Activated naive CD4-positive, alpha-beta T cell treated with anti-CD3 and anti-CD28 coated beads for 36 hours (primary cell): ENCODE data around the gene PKN3. TPM values are rescaled to one million over a fixed set of nuclear protein-coding genes. Genes with fewer than 3 reads are reported as not detected.
"Not testable (repeated sequence)": the region's sequence is repeated elsewhere in the genome, so short reads cannot be mapped to it uniquely, and the experiment has no call there.

Experiments used
- CTCF ChIA-PET: fragments of 350-600 bp; sonication (Branson Sonifier 250); formaldehyde crosslinking; loops from one replicate; lab custom pipeline; 2021; ENCODE audit warnings: antibody characterized with exemption; lab: Charles Lee
- DNase-seq: peaks from one replicate; pipeline ENCODE4 v3.0.0-alpha.2; 2020
- H3K27ac Mint-ChIP-seq: one replicate; pipeline ENCODE4 v1.8.0; 2021; ENCODE audit warnings: mild to moderate bottlenecking, mixed read lengths
- H3K27me3 Mint-ChIP-seq: one replicate; pipeline ENCODE4 v1.8.0; 2021; ENCODE audit warnings: low read depth, mixed read lengths
- H3K36me3 Mint-ChIP-seq: one replicate; pipeline ENCODE4 v1.8.0; 2021; ENCODE audit warnings: low read depth, mixed read lengths
- H3K4me1 Mint-ChIP-seq: one replicate; pipeline ENCODE4 v1.8.0; 2021; ENCODE audit warnings: low read depth, mixed read lengths
- H3K4me3 Mint-ChIP-seq: one replicate; pipeline ENCODE4 v1.8.0; 2021; ENCODE audit warnings: mild to moderate bottlenecking, moderate library complexity, mixed read lengths
- H3K9me3 Mint-ChIP-seq: one replicate; pipeline ENCODE4 v1.8.0; 2021; ENCODE audit warnings: mixed read lengths
- intact Hi-C: fragments of 100-400 bp; cut with micrococcal nuclease; formaldehyde crosslinking; loops from one replicate; pipeline ENCODE4 v1.15.1; 2023
- total RNA-seq, 2 experiments: library from RNA; stranded (reverse); gene quantifications; one replicate each; pipeline ENCODE4 v1.2.3, GENCODE V29; 2021

PKN3 gene
- total RNA-seq, 2 experiments from 2014 or later, result 6.3 to 7.3 TPM

- intact Hi-C loops, result loop anchor here (1.0 to 2.0 kb wide), 3 partner anchors 28 to 227 kb away; partner anchors contain the start of genes DYNC2I2, ODF2 and ZDHHC12
- no peaks in the 10 kb centered on the region for H3K9me3 Mint-ChIP-seq
- CTCF ChIA-PET, result interaction anchor here (1.0 to 1.2 kb wide), 4 partner anchors 8 to 245 kb away, joined by 3 to 6 read pairs (median 5); partner anchors contain the start of gene PKN3
- no peaks in the 10 kb centered on the region for H3K27me3 Mint-ChIP-seq
- peaks cover 50% of the 10 kb centered on the region for H3K4me1 Mint-ChIP-seq
- peak overlapping the region; percentile 97 for H3K4me3 Mint-ChIP-seq
- H3K36me3 Mint-ChIP-seq, result peaks cover 6% of the 10 kb centered on the region
- H3K27ac Mint-ChIP-seq, result peak overlapping the region; percentile 96
- DNase-seq, result no peak
Observed at GRCh38 chr9:128684065-128684324, 18.3 kb upstream of the PKN3 start.

DNA sequence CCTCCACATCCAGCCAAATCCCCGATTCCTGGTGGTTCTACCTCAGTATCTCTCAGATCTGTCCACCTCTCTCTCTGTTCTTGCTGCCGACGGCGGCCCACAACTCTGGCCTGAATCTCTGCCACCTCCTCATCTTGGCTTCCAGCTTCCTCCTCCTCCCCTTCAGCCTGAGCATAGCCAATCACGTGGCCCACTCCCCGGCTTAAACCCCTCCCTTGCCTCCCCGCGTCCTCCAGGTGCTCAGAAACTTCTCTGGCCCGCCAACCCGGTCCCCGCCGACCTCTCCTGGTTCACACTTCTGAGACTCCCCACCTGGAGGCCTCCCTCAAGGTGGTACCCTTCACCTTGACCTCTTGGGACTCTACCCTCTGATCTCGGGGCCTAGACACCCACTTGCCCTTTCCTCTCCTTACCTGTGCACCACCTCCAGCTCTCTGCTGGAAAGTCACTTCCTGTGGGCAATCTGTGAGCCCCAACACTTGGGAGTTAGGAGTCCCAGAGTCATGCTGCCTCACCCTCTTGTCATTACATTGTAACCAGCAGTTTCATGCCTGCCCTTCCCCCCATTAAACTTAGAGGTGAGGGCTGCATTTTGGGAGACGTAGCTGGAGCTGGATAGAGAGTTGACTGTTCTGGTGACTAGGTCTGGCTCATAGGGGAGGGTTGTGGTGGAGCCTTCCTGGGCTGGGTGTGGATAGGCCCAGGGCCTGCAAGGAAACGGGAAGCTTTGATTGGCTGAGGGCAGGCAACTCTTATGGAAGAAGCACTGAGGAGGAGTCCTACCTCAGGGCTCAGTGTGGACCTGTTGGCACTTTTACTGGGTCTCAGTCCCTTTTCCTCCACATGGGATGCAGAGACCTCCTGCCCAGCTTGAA, 17.7 kb upstream of the PKN3 start:
- intact Hi-C loops, result loop anchor here (1.0 to 5.0 kb wide), 4 partner anchors 28 to 343 kb away; partner anchors contain the start of genes DYNC2I2, ODF2, SH3GLB2 and ZDHHC12
- Mint-ChIP-seq H3K36me3 (peaks cover 6% of the 10 kb centered on the region), H3K27me3 (no peaks in the 10 kb centered on the region), H3K4me1 (peaks cover 48% of the 10 kb centered on the region), H3K4me3 (peak overlapping the region; percentile 97), H3K9me3 (no peaks in the 10 kb centered on the region), H3K27ac (peak overlapping the region; percentile 96)
- CTCF ChIA-PET, result interaction anchor here (1.0 to 1.2 kb wide), 4 partner anchors 9 to 245 kb away, joined by 3 to 6 read pairs (median 5); partner anchors contain the start of gene PKN3
- peak; percentile 88 for DNase-seq

DNA sequence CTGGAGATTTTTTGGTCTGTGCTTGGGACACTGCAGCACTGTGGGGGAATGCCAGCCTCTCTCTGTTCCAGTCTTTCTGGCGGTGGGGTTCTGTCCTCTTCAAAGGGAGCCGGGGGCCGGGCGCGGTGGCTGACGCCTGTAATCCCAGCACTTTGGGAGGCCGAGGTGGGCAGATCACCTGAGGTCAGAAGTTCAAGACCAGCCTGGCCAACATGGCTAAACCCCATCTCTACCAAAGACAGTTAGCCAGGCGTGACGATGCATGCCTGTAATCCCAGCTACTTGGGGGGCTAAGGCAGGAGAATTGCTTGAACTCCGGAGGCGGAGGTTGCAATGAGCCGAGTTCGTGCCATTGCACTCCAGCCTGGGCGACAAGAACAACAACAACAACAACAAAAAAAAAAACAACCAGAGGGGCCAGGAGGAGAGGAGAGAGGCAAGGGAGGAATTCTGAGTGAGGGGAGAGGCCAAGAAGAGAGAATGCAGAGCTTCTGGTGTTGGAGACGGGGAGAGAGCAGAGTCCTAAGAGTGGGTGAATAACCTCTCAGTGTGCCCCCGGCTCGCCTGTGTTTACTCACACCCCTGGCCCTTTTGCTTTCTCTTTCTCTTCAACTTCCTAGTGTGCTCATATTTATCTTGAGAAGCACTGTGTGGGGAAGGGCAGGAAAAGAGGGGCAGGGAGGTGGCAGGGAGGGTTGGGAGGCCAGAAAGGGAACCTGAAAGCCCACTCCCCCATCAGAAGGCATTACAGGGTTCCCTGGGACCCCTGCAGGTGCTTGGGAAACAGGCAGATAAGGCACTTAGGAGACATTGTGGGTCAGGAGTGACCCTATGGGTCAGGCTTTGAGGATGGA, 16.4 kb upstream of the PKN3 start:
- Mint-ChIP-seq H3K4me3 (peak overlapping the region; percentile 97), H3K27ac (peak overlapping the region; percentile 96), H3K27me3 (no peaks in the 10 kb centered on the region), H3K36me3 (peaks cover 12% of the 10 kb centered on the region), H3K9me3 (no peaks in the 10 kb centered on the region), H3K4me1 (peaks cover 48% of the 10 kb centered on the region)
- intact Hi-C loops, result loop anchor here (2.0 to 5.0 kb wide), 2 partner anchors 229 to 341 kb away; partner anchors contain the start of genes ODF2 and SH3GLB2
- peak; percentile 70 for DNase-seq
- CTCF ChIA-PET, result interaction anchor here (0.6 to 1.6 kb wide), 4 partner anchors 11 to 155 kb away, joined by 3 to 8 read pairs (median 4); no protein-coding TSS in a partner anchor

- H3K27me3 Mint-ChIP-seq, result no peaks in the 10 kb centered on the region
- H3K4me3 Mint-ChIP-seq, result peak overlapping the region; percentile 15
- DNase-seq, result no peak
- H3K4me1 Mint-ChIP-seq, result peaks cover 60% of the 10 kb centered on the region
- peak overlapping the region; percentile 96 for H3K27ac Mint-ChIP-seq
- H3K36me3 Mint-ChIP-seq, result peaks cover 24% of the 10 kb centered on the region
- H3K9me3 Mint-ChIP-seq, result no peaks in the 10 kb centered on the region
- CTCF ChIA-PET, result no interaction called here
- intact Hi-C loops, result loop anchor here (5.0 kb wide), 1 partner anchor 340 kb away; the partner anchor contains the start of gene SH3GLB2
Observed at GRCh38 chr9:128687453-128687852, 14.8 kb upstream of the PKN3 start.

DNA sequence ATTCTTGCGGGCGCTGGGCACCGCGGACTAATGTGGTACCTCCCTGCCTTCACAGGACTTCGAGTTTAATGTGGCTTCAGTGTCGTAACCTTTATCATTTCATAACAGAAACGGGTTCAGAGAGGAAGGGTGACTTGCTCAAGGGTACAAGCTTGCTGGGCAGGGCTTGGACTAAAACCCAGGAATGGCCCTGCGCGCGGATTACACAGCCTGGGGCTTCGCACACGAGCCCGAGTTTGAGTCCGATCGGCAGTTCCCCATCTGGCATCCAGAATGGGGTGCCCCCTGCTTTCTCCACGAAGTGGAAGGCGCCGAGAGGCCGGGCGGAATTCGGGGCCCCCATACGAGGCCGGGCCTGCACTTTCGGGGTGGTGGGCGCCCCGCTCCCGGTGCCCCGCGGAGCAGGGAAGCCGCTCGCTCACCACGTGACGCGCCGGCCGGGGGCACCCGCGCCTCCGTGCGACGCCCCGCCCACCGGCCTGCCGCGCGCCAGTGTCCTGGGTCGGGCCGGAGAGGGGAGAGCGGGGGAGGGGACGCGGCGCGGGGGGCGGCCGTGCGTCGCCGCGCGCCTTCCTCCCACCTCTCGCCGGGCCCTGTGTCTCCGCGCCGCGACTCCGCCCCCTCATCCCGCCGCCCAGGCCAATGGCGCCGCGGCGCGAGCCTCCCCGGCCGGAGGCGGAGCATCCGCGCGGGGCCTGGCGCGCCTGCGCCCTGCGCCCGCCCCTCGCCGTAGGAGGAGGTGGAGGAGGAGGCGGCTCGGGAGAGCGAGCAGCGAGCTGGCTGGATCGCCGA, 13.6 kb upstream of the PKN3 start, which contains the start of gene SET:
Gene SET (plus strand): TSS at position 722 of the 792 bp plus-strand sequence. CDS start 361 bp downstream, outside the sequence.
- intact Hi-C loops, result loop anchor here (1.0 to 5.0 kb wide), 8 partner anchors 32 to 918 kb away; partner anchors contain the start of genes DOLK, DYNC2I2, LRRC8A and NUP188
- Mint-ChIP-seq H3K27ac (peak within 1 kb of the TSS; percentile 91), H3K4me3 (peak within 1 kb of the TSS; percentile 78), H3K27me3 (no peaks in the 10 kb centered on the region), H3K36me3 (peaks cover 34% of the 10 kb centered on the region), H3K9me3 (no peaks in the 10 kb centered on the region), H3K4me1 (peaks cover 61% of the 10 kb centered on the region)
- CTCF ChIA-PET, result interaction anchor here (0.5 kb wide), 1 partner anchor 1458 kb away, joined by 3 read pairs; no protein-coding TSS in a partner anchor
- DNase-seq, result peak; percentile 91

DNA sequence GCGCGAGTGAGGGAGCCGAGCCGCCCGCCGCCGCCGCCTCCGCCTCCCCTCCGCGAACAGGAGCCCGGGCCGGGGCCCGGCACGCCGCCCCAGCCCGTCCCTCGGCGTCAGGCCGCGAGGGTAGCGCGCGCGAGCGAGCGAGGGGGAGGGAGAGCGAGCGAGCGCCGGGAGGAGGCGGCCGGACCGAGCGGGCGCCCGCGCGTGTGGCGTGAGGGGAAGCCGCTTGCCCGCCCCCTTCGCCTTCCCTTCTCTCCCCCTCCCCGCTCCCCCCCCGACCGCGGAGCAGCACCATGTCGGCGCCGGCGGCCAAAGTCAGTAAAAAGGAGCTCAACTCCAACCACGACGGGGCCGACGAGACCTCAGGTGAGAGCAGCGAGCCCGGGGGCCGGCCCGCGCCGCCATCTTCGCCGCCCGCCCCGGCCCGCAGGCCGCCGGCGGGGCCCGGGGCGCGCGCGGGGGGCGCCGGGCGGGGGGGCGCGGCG, 13.0 kb upstream of the PKN3 start:
- DNase-seq, result peak; percentile 44
- Mint-ChIP-seq H3K4me3 (peak overlapping the region; percentile 66), H3K4me1 (peaks cover 61% of the 10 kb centered on the region), H3K27ac (peak overlapping the region; percentile 63), H3K27me3 (no peaks in the 10 kb centered on the region), H3K36me3 (peaks cover 32% of the 10 kb centered on the region), H3K9me3 (no peaks in the 10 kb centered on the region)
- CTCF ChIA-PET, result interaction anchor here (0.5 kb wide), 1 partner anchor 1459 kb away, joined by 3 read pairs; no protein-coding TSS in a partner anchor
- intact Hi-C loops, result loop anchor here (1.0 to 5.0 kb wide), 7 partner anchors 33 to 919 kb away; partner anchors contain the start of genes DOLK, DYNC2I2, LRRC8A and NUP188

GRCh38 chr9:128689820-128690683, 12.3 kb upstream of the PKN3 start:
- Mint-ChIP-seq H3K9me3 (no peaks in the 10 kb centered on the region), H3K27me3 (no peaks in the 10 kb centered on the region), H3K27ac (peak overlapping the region; percentile 99), H3K36me3 (peaks cover 36% of the 10 kb centered on the region), H3K4me1 (peaks cover 54% of the 10 kb centered on the region), H3K4me3 (peak overlapping the region; percentile 100)
- CTCF ChIA-PET, result interaction anchor here (1.2 kb wide), 1 partner anchor 12 kb away, joined by 3 read pairs; the partner anchor contains the start of gene PKN3
- peak; percentile 55 for DNase-seq
- intact Hi-C loops, result loop anchor here (1.0 to 5.0 kb wide), 8 partner anchors 34 to 919 kb away; partner anchors contain the start of genes DOLK, DYNC2I2, ENDOG and LRRC8A

GRCh38 chr9:128690684-128691034, 11.6 kb upstream of the PKN3 start:
- intact Hi-C loops, result loop anchor here (1.0 to 2.0 kb wide), 2 partner anchors 12 to 128 kb away; partner anchors contain the start of genes ENDOG and PKN3

DNA sequence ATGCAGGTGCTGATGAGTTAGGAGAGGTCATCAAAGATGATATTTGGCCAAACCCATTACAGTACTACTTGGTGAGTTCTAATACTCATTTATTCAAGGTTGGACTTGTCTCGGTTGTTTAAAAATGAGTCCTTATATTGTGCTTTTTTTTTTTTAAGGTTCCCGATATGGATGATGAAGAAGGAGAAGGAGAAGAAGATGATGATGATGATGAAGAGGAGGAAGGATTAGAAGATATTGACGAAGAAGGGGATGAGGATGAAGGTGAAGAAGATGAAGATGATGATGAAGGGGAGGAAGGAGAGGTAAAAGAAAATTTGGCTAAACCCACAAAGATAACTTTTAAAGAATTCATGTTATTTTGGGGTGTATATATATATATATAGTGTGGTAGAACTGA, 8.6 kb upstream of the PKN3 start:
- intact Hi-C loops, H3K4me3 Mint-ChIP-seq, H3K9me3 Mint-ChIP-seq, DNase-seq, H3K27me3 Mint-ChIP-seq: not testable (repeated sequence)
- CTCF ChIA-PET, result interaction anchor here (0.6 to 2.4 kb wide), 3 partner anchors 8 to 324 kb away, joined by 3 to 18 read pairs (median 4); partner anchors contain the start of gene PKN3
- H3K4me1 Mint-ChIP-seq, result peaks cover 23% of the 10 kb centered on the region
- H3K27ac Mint-ChIP-seq, result peak overlapping the region; percentile 65
- peaks cover 44% of the 10 kb centered on the region for H3K36me3 Mint-ChIP-seq

More at GRCh38 chr9:128690684-128691034, 11.6 kb upstream of the PKN3 start:
- peak overlapping the region; percentile 99 for H3K27ac Mint-ChIP-seq
- DNase-seq, result no peak
- peaks cover 48% of the 10 kb centered on the region for H3K4me1 Mint-ChIP-seq
- no peaks in the 10 kb centered on the region for H3K9me3 Mint-ChIP-seq
- H3K27me3 Mint-ChIP-seq, result no peaks in the 10 kb centered on the region
- CTCF ChIA-PET, result interaction anchor here (1.0 to 1.2 kb wide), 2 partner anchors 12 to 42 kb away, joined by 3 read pairs; partner anchors contain the start of gene PKN3
- H3K4me3 Mint-ChIP-seq, result peak overlapping the region; percentile 100
- H3K36me3 Mint-ChIP-seq, result peaks cover 40% of the 10 kb centered on the region

GRCh38 chr9:128694344-128694743, 8.0 kb upstream of the PKN3 start:
- Mint-ChIP-seq H3K4me3 (no peak overlapping the region), H3K36me3 (peaks cover 44% of the 10 kb centered on the region), H3K4me1 (peaks cover 23% of the 10 kb centered on the region), H3K27ac (no peak overlapping the region), H3K9me3 (no peaks in the 10 kb centered on the region), H3K27me3 (no peaks in the 10 kb centered on the region)
- DNase-seq, result no peak
- intact Hi-C loops, result no loop called here
- CTCF ChIA-PET, result no interaction called here
